Fibroblast of lung (primary cell): ENCODE measurements around the gene ZNF766. TPM values are rescaled to one million over a fixed set of nuclear protein-coding genes. Genes with fewer than 3 reads are reported as not detected.

Source experiments
- DNase-seq, 2 donors: peaks; one replicate each; pipeline versions ENCODE4 v3.0.0 to v3.0.0-alpha.2; 2010; ENCODE audit warnings: low read depth in 2 of 2
- H2AFZ ChIP-seq: 2 replicates; pipeline ENCODE4 v1.5.1; 2012; ENCODE audit warnings: low read length, control low read depth, inconsistent platforms
- H3K27ac ChIP-seq: 2 replicates; pipeline ENCODE4 v1.5.1; 2011; ENCODE audit warnings: low read length, control low read depth; ENCODE audit not compliant: insufficient read depth
- H3K27me3 ChIP-seq: 2 replicates; pipeline ENCODE4 v1.5.1; 2011; ENCODE audit warnings: mild to moderate bottlenecking, low read length; ENCODE audit not compliant: control insufficient read depth, insufficient read depth
- H3K36me3 ChIP-seq: 2 replicates; pipeline ENCODE4 v1.5.1; 2011; ENCODE audit warnings: low read length; ENCODE audit not compliant: control insufficient read depth, insufficient read depth
- H3K4me1 ChIP-seq: 2 replicates; pipeline ENCODE4 v1.5.1; 2011; ENCODE audit warnings: low read length; ENCODE audit not compliant: control insufficient read depth, insufficient read depth; ENCODE audit errors: extremely low read depth
- H3K4me2 ChIP-seq: 2 replicates; pipeline ENCODE4 v1.5.1; 2011; ENCODE audit warnings: low read length, control low read depth; ENCODE audit not compliant: insufficient read depth; ENCODE audit errors: extremely low read depth
- H3K4me3 ChIP-seq, 4 experiments: fragments of 200-600 bp in 1 of 4; sonication (generic) in 1 of 4; replicated peaks in 1 of 4; 2 replicates each; pipeline ENCODE4 v1.5.1; 2011 to 2016; ENCODE audit warnings: low read length in 4 of 4, low read depth in 3 of 4, mild to moderate bottlenecking in 3 of 4, control low read depth in 2 of 4, inconsistent platforms in 1 of 4, mixed read lengths in 1 of 4; ENCODE audit not compliant: insufficient read depth in 1 of 4; ENCODE audit errors: control extremely low read depth in 1 of 4
- H3K79me2 ChIP-seq: 2 replicates; pipeline ENCODE4 v1.5.1; 2012; ENCODE audit warnings: mild to moderate bottlenecking, low read length, inconsistent platforms; ENCODE audit not compliant: control insufficient read depth, insufficient read depth
- H3K9ac ChIP-seq: 2 replicates; pipeline ENCODE4 v1.5.1; 2011; ENCODE audit warnings: mild to moderate bottlenecking, low read length, control low read depth; ENCODE audit not compliant: insufficient read depth
- H3K9me3 ChIP-seq: 2 replicates; pipeline ENCODE4 v1.5.1; 2012; ENCODE audit warnings: low read depth, low read length; ENCODE audit not compliant: control insufficient read depth, insufficient read depth
- H4K20me1 ChIP-seq: 2 replicates; pipeline ENCODE4 v1.5.1; 2011; ENCODE audit warnings: low read length; ENCODE audit not compliant: control insufficient read depth, insufficient read depth; ENCODE audit errors: extremely low read depth
- EZH2 ChIP-seq: IDR thresholded peaks from 2 replicates; pipeline ENCODE4 v1.5.1; 2012; ENCODE audit warnings: low read length, control low read depth, mild to moderate bottlenecking; ENCODE audit errors: missing control alignments
- polyA plus RNA-seq, 2 donors: library from polyadenylated mRNA; depleted of rRNA in 1 of 2; stranded (reverse) in 1 of 2; unstranded in 1 of 2; fragments of >200 nt; gene quantifications; 2 replicates each; pipeline ENCODE4 v1.2.1, GENCODE V29; 2011 to 2012; ENCODE audit warnings: missing spikeins in 1 of 2
- total RNA-seq: library from RNA; depleted of rRNA; stranded (reverse); fragments of >200 nt; gene quantifications from 2 replicates; pipeline ENCODE4 v1.2.1, GENCODE V29; 2014
- TF ChIP-seq, protein P1 (sequence below), 2 donors: IDR thresholded peaks in 1 of 2; conservative IDR thresholded peaks in 1 of 2; 1 replicate in 1 of 2; 2 replicates in 1 of 2; pipeline ENCODE4 v1.5.1; 2011 to 2012; ENCODE audit warnings: low read length in 2 of 2, control low read depth in 1 of 2, inconsistent platforms in 1 of 2, low read depth in 1 of 2, mild to moderate bottlenecking in 1 of 2

The ZNF766 gene
- total and polyA plus RNA-seq, 2 donors (not counting 1 experiment from before 2014, with no cell fraction given): 13.4 to 13.7 TPM

DNA sequence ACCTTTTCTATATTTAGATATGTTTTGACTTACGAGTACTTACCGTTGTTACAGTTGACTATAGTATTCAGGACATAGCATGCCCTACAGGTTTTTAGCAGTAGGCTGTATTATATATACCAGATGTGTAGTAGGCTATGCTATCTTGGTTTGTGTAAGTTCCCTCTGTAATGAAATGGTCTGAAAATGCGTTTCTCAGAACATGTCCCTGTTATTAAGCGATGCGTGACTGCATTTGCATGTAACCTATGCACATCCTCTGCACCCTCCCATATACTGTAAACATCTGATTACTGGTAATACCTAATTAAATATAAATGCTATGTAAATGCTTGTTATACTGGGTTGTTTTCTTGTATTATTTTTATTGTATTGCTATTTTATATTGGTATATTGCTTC lies 6.6 kb downstream of the ZNF766 start:
- TF ChIP-seq, protein P1, sequence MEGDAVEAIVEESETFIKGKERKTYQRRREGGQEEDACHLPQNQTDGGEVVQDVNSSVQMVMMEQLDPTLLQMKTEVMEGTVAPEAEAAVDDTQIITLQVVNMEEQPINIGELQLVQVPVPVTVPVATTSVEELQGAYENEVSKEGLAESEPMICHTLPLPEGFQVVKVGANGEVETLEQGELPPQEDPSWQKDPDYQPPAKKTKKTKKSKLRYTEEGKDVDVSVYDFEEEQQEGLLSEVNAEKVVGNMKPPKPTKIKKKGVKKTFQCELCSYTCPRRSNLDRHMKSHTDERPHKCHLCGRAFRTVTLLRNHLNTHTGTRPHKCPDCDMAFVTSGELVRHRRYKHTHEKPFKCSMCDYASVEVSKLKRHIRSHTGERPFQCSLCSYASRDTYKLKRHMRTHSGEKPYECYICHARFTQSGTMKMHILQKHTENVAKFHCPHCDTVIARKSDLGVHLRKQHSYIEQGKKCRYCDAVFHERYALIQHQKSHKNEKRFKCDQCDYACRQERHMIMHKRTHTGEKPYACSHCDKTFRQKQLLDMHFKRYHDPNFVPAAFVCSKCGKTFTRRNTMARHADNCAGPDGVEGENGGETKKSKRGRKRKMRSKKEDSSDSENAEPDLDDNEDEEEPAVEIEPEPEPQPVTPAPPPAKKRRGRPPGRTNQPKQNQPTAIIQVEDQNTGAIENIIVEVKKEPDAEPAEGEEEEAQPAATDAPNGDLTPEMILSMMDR (conservative IDR thresholded peaks at IDR 0.05 in 1 of 2, IDR thresholded peaks at IDR 0.05 in 1 of 2; ENCODE audit: low read depth in 1 of 2, low read length in 2 of 2): no peak
- TF ChIP-seq EZH2: no peak

DNA sequence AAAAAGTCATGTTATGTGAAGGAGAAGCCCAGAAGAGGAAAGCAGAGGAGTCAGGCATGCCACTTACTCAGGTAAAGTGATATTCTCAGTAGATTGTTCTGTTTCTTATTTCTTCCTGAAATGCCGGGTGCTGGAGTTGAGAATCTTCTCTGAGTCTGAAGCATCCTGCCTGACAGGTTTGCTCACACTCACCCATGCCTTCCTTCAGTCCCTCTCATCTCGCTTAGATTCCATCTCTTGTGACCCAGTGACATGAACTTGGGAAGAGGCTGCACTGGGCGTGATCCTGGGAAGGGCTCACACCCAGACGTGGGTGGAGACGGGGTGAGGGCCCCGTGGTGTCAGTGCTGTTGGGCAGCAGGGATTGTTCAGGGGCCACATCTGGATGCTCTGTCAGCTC lies 8.1 kb downstream of the ZNF766 start:
- H3K27ac ChIP-seq: no peak overlapping the region
- H3K36me3 ChIP-seq: no peaks in the 10 kb centered on the region
- H3K27me3 ChIP-seq: no peaks in the 10 kb centered on the region
- no peaks in the 10 kb centered on the region for H4K20me1 ChIP-seq
- H3K9me3 ChIP-seq: no peaks in the 10 kb centered on the region
- H3K4me1 ChIP-seq: no peaks in the 10 kb centered on the region
- DNase-seq: no peak
- TF ChIP-seq, protein P1 (conservative IDR thresholded peaks at IDR 0.05 in 1 of 2, IDR thresholded peaks at IDR 0.05 in 1 of 2; ENCODE audit: low read depth in 1 of 2, low read length in 2 of 2): no peak
- no peak for TF ChIP-seq EZH2
- H3K4me2 ChIP-seq: no peak overlapping the region
- no peak overlapping the region for H3K4me3 ChIP-seq
- no peak overlapping the region for H3K9ac ChIP-seq
- no peak overlapping the region for H2AFZ ChIP-seq
- H3K79me2 ChIP-seq: peaks cover 31% of the 10 kb centered on the region

More for the DNA sequence above, 6.6 kb downstream of the ZNF766 start:
- Histone ChIP-seq H3K4me1 (no peaks in the 10 kb centered on the region), H3K27me3 (no peaks in the 10 kb centered on the region), H2AFZ (no peak overlapping the region), H3K9ac (no peak overlapping the region), H3K36me3 (peaks cover 2% of the 10 kb centered on the region), H3K4me3 (no peak overlapping the region), H4K20me1 (no peaks in the 10 kb centered on the region), H3K79me2 (peaks cover 41% of the 10 kb centered on the region), H3K4me2 (no peak overlapping the region), H3K9me3 (no peaks in the 10 kb centered on the region), H3K27ac (no peak overlapping the region)
- no peak for DNase-seq

DNA sequence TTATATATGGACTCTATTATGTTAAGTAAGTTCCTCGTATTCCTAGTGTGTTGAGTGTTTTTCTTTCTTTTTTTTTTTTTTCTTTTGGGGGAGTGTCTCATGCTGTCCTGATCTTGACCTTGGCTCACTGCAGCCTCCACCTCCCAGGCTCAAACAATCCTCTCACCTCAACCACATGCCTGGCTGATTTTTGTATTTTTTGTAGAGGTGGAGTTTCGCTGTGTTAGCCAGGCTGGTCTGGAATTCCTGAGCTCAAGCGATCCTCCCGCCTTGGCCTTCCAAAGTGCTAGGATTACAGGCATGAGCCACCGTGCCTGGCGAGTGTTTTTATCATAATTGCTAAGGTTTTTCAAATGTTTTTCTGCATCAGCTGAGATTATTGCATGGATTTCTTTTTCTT lies 16.9 kb downstream of the ZNF766 start:
- Histone ChIP-seq H3K36me3 (peaks cover 12% of the 10 kb centered on the region), H3K79me2 (peaks cover 1% of the 10 kb centered on the region), H3K27ac (no peak overlapping the region), H3K4me2 (no peak overlapping the region), H3K4me3 (no peak overlapping the region), H3K9me3 (no peaks in the 10 kb centered on the region), H3K4me1 (no peaks in the 10 kb centered on the region), H2AFZ (no peak overlapping the region), H4K20me1 (no peaks in the 10 kb centered on the region), H3K9ac (no peak overlapping the region), H3K27me3 (no peaks in the 10 kb centered on the region)
- no peak for DNase-seq
- no peak for TF ChIP-seq EZH2
- TF ChIP-seq, protein P1 (conservative IDR thresholded peaks at IDR 0.05 in 1 of 2, IDR thresholded peaks at IDR 0.05 in 1 of 2; ENCODE audit: low read depth in 1 of 2, low read length in 2 of 2): no peak
